Measurements from ENCODE around the gene POLR2E.

GRCh38 chr19:1108291-1109031 lies 13.3 kb upstream of the POLR2E start:
- TF ChIP-seq CTCF (conservative IDR thresholded peaks at IDR 0.05; ENCODE audit: low read depth in 2 of 2), result no peak
- TF ChIP-seq EZH2phosphoT487 (IDR thresholded peaks at IDR 0.05; ENCODE audit: unreplicated experiment), result no peak
- TF ChIP-seq NANOG (IDR thresholded peaks at IDR 0.05; ENCODE audit: borderline replicate concordance), result no peak
- no peak for TF ChIP-seq EZH2 (IDR thresholded peaks at IDR 0.05; ENCODE audit: low read depth, unreplicated experiment)
- TF ChIP-seq CREB1 (CRISPR knock-in tag; IDR thresholded peaks at IDR 0.05; ENCODE audit: low read depth), result no peak
